Heart right ventricle (tissue), 16 donors: ENCODE results near the gene LHFPL3. TPM values are rescaled to one million over a fixed set of nuclear protein-coding genes. Genes with fewer than 3 reads are reported as not detected.

ENCODE experiments used
- ATAC-seq, 8 donors: fragments of 200-7000 bp; cut with Tn5 transposase; one replicate each; pipeline ENCODE4 v1.9.1; 2020; ENCODE audit warnings: mild to moderate bottlenecking in 8 of 8, moderate library complexity in 8 of 8, moderate number of reproducible peaks in 1 of 8
- DNase-seq, 2 donors: peaks; one replicate each; pipeline ENCODE4 v3.0.0-alpha.2; 2020
- H3K27ac ChIP-seq, 10 donors: fragments of 200-600 bp; sonication (generic) in 2 of 10; one replicate each; pipeline versions ENCODE4 v1.5.0 to v1.8.0; 2020 to 2022; ENCODE audit warnings: mild to moderate bottlenecking in 3 of 10
- H3K27me3 ChIP-seq, 7 donors: fragments of 200-600 bp; one replicate each; pipeline ENCODE4 v1.8.0; 2021 to 2022; ENCODE audit warnings: mild to moderate bottlenecking in 2 of 7
- H3K36me3 ChIP-seq, 9 donors: fragments of 200-600 bp; sonication (generic) in 1 of 9; one replicate each; pipeline versions ENCODE4 v1.5.0 to v1.8.0; 2020 to 2022; ENCODE audit warnings: mild to moderate bottlenecking in 2 of 9
- H3K4me1 ChIP-seq, 9 donors: fragments of 200-600 bp; sonication (generic) in 1 of 9; one replicate each; pipeline versions ENCODE4 v1.5.0 to v1.8.0; 2020 to 2022; ENCODE audit warnings: mild to moderate bottlenecking in 4 of 9
- H3K4me3 ChIP-seq, 10 donors: fragments of 200-600 bp; sonication (generic) in 2 of 10; one replicate each; pipeline versions ENCODE4 v1.5.0 to v1.8.0; 2020 to 2022; ENCODE audit warnings: mild to moderate bottlenecking in 7 of 10, moderate library complexity in 2 of 10
- H3K9me3 ChIP-seq, 11 donors: fragments of 200-600 bp in 10 of 11; sonication (generic) in 2 of 11; one replicate each; pipeline versions ENCODE4 v1.5.0 to v1.8.0; 2013 to 2022; ENCODE audit warnings: mild to moderate bottlenecking in 2 of 11, control low read depth in 1 of 11, moderate library complexity in 1 of 11
- WGBS, 2 donors: extraction: QIAGEN DNeasy Blood & Tissue Kit; methylation state at CpG; one replicate each; pipeline ENCODE4 v1.1.7; 2013; ENCODE audit warnings: inconsistent platforms in 1 of 2; 5-methylcytosine and 5-hydroxymethylcytosine counted together
- intact Hi-C, 10 donors: fragments of 100-400 bp; cut with DNase I; formaldehyde crosslinking; loops; one replicate each; pipeline versions ENCODE4 v1.11.1 to v1.14.2; 2022
- polyA plus RNA-seq, 2 donors: library from polyadenylated mRNA; stranded (reverse); fragments of 200-250 nt; gene quantifications; one replicate each; pipeline ENCODE4 v1.2.3, GENCODE V29; 2013
- total RNA-seq, 10 donors: library from RNA; stranded (reverse); fragmentation: NEBNext Ultra II Directional in 3 of 10; extraction: Animal tissue kit (Norgen Biotek cat#: 25700) in 3 of 10; gene quantifications; one replicate each; pipeline versions ENCODE4 v1.2.1 to v1.2.4, GENCODE V29; 2021 to 2023
- TF ChIP-seq, protein P1 (sequence below), 9 donors: fragments of 200-600 bp; sonication (generic) in 2 of 9; IDR thresholded peaks; one replicate each; pipeline versions ENCODE4 v1.5.0 to v1.8.0; 2021 to 2022; ENCODE audit warnings: antibody characterized with exemption in 9 of 9, mild to moderate bottlenecking in 5 of 9, moderate library complexity in 1 of 9
- donor health status: Arrhythmogenic right ventricular cardiomyopathy.
- donor health status: ischemic (EF 13 %, LVEDD 7.1; RV severe dilation, severe dysfunction).
- donor health status: healthy with polysubstance abuse.
- donor health status: DM: no; HTN: yes; CAD: no.
- donor health status: DM: no; HTN: no; CAD: no.
- donor health status: ischemic (EF 25% LVEDD 6.9; RV normal size, moderate dysfunction).
- donor health status: ischemic (EF 25% LVEDD 5.7; RV mildly dilated, moderate dysfunction).
- donor health status: healthy.
- donor health status: DM: yes; HTN: yes; CAD: no.
- donor health status: Ischemic cardiomyopathy.
- donor health status: ischemic (EF 35%, LVEDD 5.7; RV mildly dilated, moderate dysfunction).
- donor health status: nonischemic (EF 11% LVEDD 7.7; RV severe dilation, severe dysfunction).
- donor health status: DM: yes; HTN: yes; CAD: no.
- donor health status: PGD.
- donor health status: ischemic (EF 29% LVEDD 5.4; RV normal size, mild dysfunction).
- donor health status: nonischemic (EF 23%, LVEDD 6.1; RV moderate dilation, normal function).

Gene LHFPL3
- total and polyA plus RNA-seq, 12 donors, result not detected

DNA sequence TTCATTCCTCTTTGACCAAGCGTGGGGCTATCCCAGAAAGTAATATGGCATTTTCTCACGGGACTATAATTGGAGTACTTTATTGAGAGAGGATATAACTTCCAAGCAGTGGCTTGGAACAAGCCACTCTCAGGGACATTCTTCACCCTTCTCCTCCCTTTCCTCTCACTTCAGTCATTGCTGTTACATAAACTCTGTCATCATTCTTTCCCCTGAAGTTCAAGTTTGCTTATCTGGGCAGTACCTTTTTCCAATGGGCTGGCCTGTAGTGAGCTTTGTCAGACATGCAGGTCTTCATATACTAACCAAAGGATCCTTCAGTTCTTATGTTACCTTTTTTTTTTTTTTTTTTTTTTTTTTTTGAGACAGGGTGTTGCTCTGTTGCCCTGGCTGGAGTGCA is 626.9 kb downstream of the LHFPL3 start:
- Histone ChIP-seq H3K4me3 (no peak overlapping the region), H3K9me3 (no peaks in the 10 kb centered on the region), H3K4me1 (peaks cover 0 to 41% (median 0%) of the 10 kb centered on the region in 9 donors), H3K27me3 (no peaks in the 10 kb centered on the region), H3K36me3 (no peaks in the 10 kb centered on the region), H3K27ac (no peak overlapping the region)
- DNase-seq (no peak), ATAC-seq (peak in 4 of 8 donors; percentile 19 to 38 (median 31))
- TF ChIP-seq, protein P1, sequence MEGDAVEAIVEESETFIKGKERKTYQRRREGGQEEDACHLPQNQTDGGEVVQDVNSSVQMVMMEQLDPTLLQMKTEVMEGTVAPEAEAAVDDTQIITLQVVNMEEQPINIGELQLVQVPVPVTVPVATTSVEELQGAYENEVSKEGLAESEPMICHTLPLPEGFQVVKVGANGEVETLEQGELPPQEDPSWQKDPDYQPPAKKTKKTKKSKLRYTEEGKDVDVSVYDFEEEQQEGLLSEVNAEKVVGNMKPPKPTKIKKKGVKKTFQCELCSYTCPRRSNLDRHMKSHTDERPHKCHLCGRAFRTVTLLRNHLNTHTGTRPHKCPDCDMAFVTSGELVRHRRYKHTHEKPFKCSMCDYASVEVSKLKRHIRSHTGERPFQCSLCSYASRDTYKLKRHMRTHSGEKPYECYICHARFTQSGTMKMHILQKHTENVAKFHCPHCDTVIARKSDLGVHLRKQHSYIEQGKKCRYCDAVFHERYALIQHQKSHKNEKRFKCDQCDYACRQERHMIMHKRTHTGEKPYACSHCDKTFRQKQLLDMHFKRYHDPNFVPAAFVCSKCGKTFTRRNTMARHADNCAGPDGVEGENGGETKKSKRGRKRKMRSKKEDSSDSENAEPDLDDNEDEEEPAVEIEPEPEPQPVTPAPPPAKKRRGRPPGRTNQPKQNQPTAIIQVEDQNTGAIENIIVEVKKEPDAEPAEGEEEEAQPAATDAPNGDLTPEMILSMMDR (IDR thresholded peaks at IDR 0.05), result no peak
- 78 to 79% methylated on average over 2 of the region's 2 CpGs for WGBS, 2 donors
- intact Hi-C loops, result no loop called here

Other genes with a start within 250 kb of the LHFPL3 start
- 10 to 100 TPM in 1 of 10 donors, 1 to 10 TPM in 9; 5.6 to 12.0 (median 7.2) TPM for gene ORC5, start 120.6 kb upstream of the LHFPL3 start, total RNA-seq
- gene ORC5, start 120.6 kb upstream of the LHFPL3 start, polyA plus RNA-seq, result 1 to 10 TPM; 3.2 to 6.5 TPM